K562 (cell line): ENCODE data around the gene E2F3. TPM values are rescaled to one million over a fixed set of nuclear protein-coding genes. Genes with fewer than 3 reads are reported as not detected.

Experiments
- ATAC-seq: fragments of 200-7000 bp; cut with Tn5 transposase; 3 replicates; pipeline ENCODE4 v1.9.1; 2020; ENCODE audit warnings: moderate library complexity
- BruUV-seq: library from RNA; stranded (reverse); fragments of 400-500 nt; replicated peaks from 2 replicates; lab custom pipeline; 2021; lab: Mats Ljungman, UMichigan
- CTCF ChIA-PET: fragments of 300-600 bp; formaldehyde crosslinking; extraction: SDS; loops from one replicate; lab custom pipeline; 2021; ENCODE audit warnings: low intra/inter-chr PET ratio; lab: Yijun Ruan, JAX
- POLR2A ChIA-PET: fragments of 300-600, 350-650 bp; sonication (Branson Sonifier 250); formaldehyde crosslinking; extraction: SDS; loops from one replicate; lab custom pipeline; 2021; ENCODE audit warnings: antibody characterized with exemption, inconsistent platforms; lab: Yijun Ruan, JAX
- DNase-seq, 4 experiments: peaks; one replicate each; pipeline versions ENCODE4 v3.0.0 to v3.0.0-alpha.2; 2011 to 2018; ENCODE audit warnings: low spot score in 3 of 4, mixed read lengths in 3 of 4; ENCODE audit errors: extremely low read depth in 1 of 4
- FAIRE-seq: peaks from 2 replicates; lab custom pipeline; 2011; peaks lifted over from hg19 to GRCh38; lab: Jason Lieb, UNC
- H2AFZ ChIP-seq: 2 replicates; pipeline ENCODE4 v1.6.0; 2011; ENCODE audit warnings: low read depth, low read length, control low read depth, inconsistent platforms
- H3K27ac ChIP-seq: fragments of 200-600 bp; 3 replicates; pipeline ENCODE4 v1.8.0; 2011; ENCODE audit warnings: low read depth, mild to moderate bottlenecking, control low read depth, inconsistent platforms, low read length, moderate library complexity, mixed read lengths; ENCODE audit errors: extremely low read depth
- H3K27me3 ChIP-seq, 2 experiments: fragments of 300-600 bp in 1 of 2; 2 replicates in 1 of 2; 3 replicates in 1 of 2; pipeline versions ENCODE4 v1.6.0 to v1.8.0; 2011; ENCODE audit warnings: inconsistent platforms in 2 of 2, low read length in 2 of 2, mild to moderate bottlenecking in 1 of 2, mixed read lengths in 1 of 2, moderate library complexity in 1 of 2; ENCODE audit not compliant: control insufficient read depth in 2 of 2, insufficient read depth in 2 of 2
- H3K36me3 ChIP-seq: fragments of 300-600 bp; 3 replicates; pipeline ENCODE4 v1.8.0; 2011; ENCODE audit warnings: mild to moderate bottlenecking, low read length, inconsistent platforms; ENCODE audit not compliant: control insufficient read depth, insufficient read depth
- H3K4me1 ChIP-seq, 2 experiments: fragments of 200-600 bp in 1 of 2; replicated peaks in 1 of 2; 2 replicates in 1 of 2; 3 replicates in 1 of 2; pipeline versions ENCODE4 v1.5.1 to v1.8.0; 2011; ENCODE audit warnings: inconsistent platforms in 2 of 2, low read length in 2 of 2, mild to moderate bottlenecking in 1 of 2, mixed read lengths in 1 of 2, moderate library complexity in 1 of 2; ENCODE audit not compliant: control insufficient read depth in 2 of 2, insufficient read depth in 2 of 2
- H3K4me2 ChIP-seq: 2 replicates; pipeline ENCODE4 v1.6.1; 2011; ENCODE audit warnings: low read length, control low read depth, inconsistent platforms, mixed read lengths; ENCODE audit not compliant: insufficient read depth
- H3K4me3 ChIP-seq: fragments of 200-600 bp; sonication (generic), shearing (Covaris generic); 2 replicates; pipeline ENCODE4 v1.5.1; 2016; ENCODE audit warnings: control low read depth, inconsistent platforms
- H3K79me2 ChIP-seq: fragments of 200-600 bp; 3 replicates; pipeline ENCODE4 v1.8.0; 2011; ENCODE audit warnings: low read length, inconsistent platforms; ENCODE audit not compliant: control insufficient read depth, insufficient read depth
- H3K9ac ChIP-seq, 2 experiments: 2 replicates each; pipeline versions ENCODE4 v1.6.0 to v1.6.1; 2011; ENCODE audit warnings: low read depth in 2 of 2, low read length in 2 of 2, control low read depth in 1 of 2, inconsistent platforms in 1 of 2, mild to moderate bottlenecking in 1 of 2, mixed read lengths in 1 of 2; ENCODE audit not compliant: insufficient read depth in 1 of 2
- H3K9me1 ChIP-seq: one replicate; pipeline ENCODE4 v1.6.0; 2011; ENCODE audit warnings: inconsistent platforms, mild to moderate bottlenecking, low read length, moderate library complexity; ENCODE audit not compliant: control insufficient read depth, insufficient read depth
- H3K9me3 ChIP-seq: replicated peaks from 2 replicates; pipeline ENCODE4 v1.5.1; 2011; ENCODE audit warnings: low read depth, low read length, inconsistent platforms; ENCODE audit not compliant: control insufficient read depth, insufficient read depth
- H4K20me1 ChIP-seq: replicated peaks from 2 replicates; pipeline ENCODE4 v1.6.1; 2011; ENCODE audit warnings: low read length, inconsistent platforms, mixed read lengths; ENCODE audit not compliant: control insufficient read depth, insufficient read depth
- HSF4 ChIP-seq: fragments of 250-450 bp; sonication (Bioruptor Pico); IDR thresholded peaks from 2 replicates; pipeline ENCODE4 v2.1.2; 2022; ENCODE audit warnings: mild to moderate bottlenecking, moderate library complexity, borderline replicate concordance
- KDM1A ChIP-seq, 2 experiments: fragments of 450-650 bp; IDR thresholded peaks; 2 replicates each; pipeline ENCODE4 v1.6.1; 2016; ENCODE audit warnings: mild to moderate bottlenecking in 2 of 2
- MAFG ChIP-seq: fragments of 450-650 bp; conservative IDR thresholded peaks from 2 replicates; pipeline ENCODE4 v1.6.1; 2016; ENCODE audit warnings: missing genetic modification characterization, missing compliant biosample characterization
- PRPF4 ChIP-seq: fragments of 200-400 bp; formaldehyde crosslinking; IDR thresholded peaks from one replicate; pipeline ENCODE4 v1.6.1; 2017; ENCODE audit warnings: low read length, low read depth, mild to moderate bottlenecking; ENCODE audit not compliant: insufficient read depth, poor library complexity, severe bottlenecking
- SRSF1 ChIP-seq: fragments of 200-400 bp; formaldehyde crosslinking; IDR thresholded peaks from 2 replicates; pipeline ENCODE4 v1.6.1; 2017; ENCODE audit warnings: mild to moderate bottlenecking, low read depth, low read length, moderate library complexity
- ZNF146 ChIP-seq: IDR thresholded peaks from one replicate; pipeline ENCODE4 v1.6.1; 2018; ENCODE audit warnings: missing compliant biosample characterization; ENCODE audit not compliant: unreplicated experiment
- ZNF75A ChIP-seq: fragments of 450-650 bp; formaldehyde crosslinking; IDR thresholded peaks from 2 replicates; pipeline ENCODE4 v1.4.0; 2020; ENCODE audit warnings: mild to moderate bottlenecking
- ZNF778 ChIP-seq: fragments of 450-650 bp; formaldehyde crosslinking; IDR thresholded peaks from 2 replicates; pipeline ENCODE4 v1.4.0; 2020; ENCODE audit warnings: mild to moderate bottlenecking, moderate library complexity
- WGBS: fragments of 100-300 bp; shearing (Covaris generic); methylation state at CpG from one replicate; pipeline ENCODE4 v1.1.6; 2016; ENCODE audit warnings: low coverage, mixed read lengths; ENCODE audit not compliant: insufficient coverage; ENCODE audit errors: missing lambda C conversion rate; 5-methylcytosine and 5-hydroxymethylcytosine counted together
- in situ Hi-C: fragments of 300-500 bp; cut with MboI; formaldehyde crosslinking; loops from 4 replicates; pipeline ENCODE4 v1.15.0; 2018; ENCODE audit warnings: inconsistent platforms, mixed read lengths
- intact Hi-C: fragments of 100-400 bp; cut with micrococcal nuclease; formaldehyde crosslinking; loops from 2 replicates; pipeline ENCODE4 v1.14.2; 2022
- polyA plus RNA-seq, 8 experiments: library from polyadenylated mRNA; depleted of rRNA in 4 of 8; stranded (reverse) in 5 of 8; unstranded in 3 of 8; fragments of >200 nt; fragmentation: Nextera tagmentation in 2 of 8; fragmentation: Illumina TruSeq in 1 of 8; extraction: Ambion mirVana in 2 of 8; extraction: Trizol in 1 of 8; gene quantifications; 2 replicates each; pipeline versions ENCODE4 v1.2.1 to v1.2.3, GENCODE V29; 2011 to 2014; ENCODE audit warnings: inconsistent platforms in 1 of 8, missing spikeins in 1 of 8
- total RNA-seq, 7 experiments: library from RNA; depleted of rRNA in 6 of 7; stranded (reverse); fragments of >200 nt in 6 of 7; fragmentation: Illumina TruSeq in 2 of 7; extraction: Trizol in 2 of 7; gene quantifications; 2 replicates each; pipeline versions ENCODE4 v1.2.1 to v1.2.3, GENCODE V29; 2011 to 2021; ENCODE audit warnings: low replicate concordance in 1 of 7

The E2F3 gene
- total and polyA plus RNA-seq, 9 of the 15 experiments (the other 6 are each of a cell fraction or from before 2014, with no cell fraction given), result 11.1 to 44.7 (median 27.2) TPM

DNA sequence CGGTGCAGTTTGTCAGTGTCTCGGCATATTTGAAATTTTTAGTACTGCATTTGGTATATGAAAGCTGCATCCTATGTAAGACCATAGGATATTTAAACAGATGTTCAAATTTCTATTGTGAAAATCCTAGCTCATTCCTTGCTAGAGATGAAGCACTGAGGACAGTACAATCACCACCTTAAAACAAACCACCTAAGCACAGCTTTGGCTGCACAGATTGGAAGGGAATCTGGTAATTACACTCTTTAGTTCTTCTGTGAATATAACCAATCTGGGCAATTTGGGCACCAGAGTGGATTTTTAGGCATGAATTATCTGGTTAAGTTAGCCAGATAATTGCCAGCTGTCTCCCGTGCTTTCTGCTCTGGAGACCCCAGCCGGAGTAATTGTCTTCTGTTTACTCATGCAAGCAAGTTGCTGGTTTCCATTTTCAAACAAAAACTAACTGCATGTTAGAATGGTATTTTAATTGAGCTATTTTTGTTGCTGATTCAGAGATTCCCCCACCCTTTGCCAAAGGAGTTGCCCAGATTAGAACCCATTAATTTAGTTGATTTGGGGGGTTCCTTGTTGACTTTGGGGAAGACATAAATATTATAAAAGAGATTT lies 36.9 kb downstream of the E2F3 start:
- Histone ChIP-seq H3K27ac (no peak overlapping the region), H3K36me3 (peaks cover 76% of the 10 kb centered on the region), H4K20me1 (no peaks in the 10 kb centered on the region), H3K9me1 (no peaks in the 10 kb centered on the region), H3K9me3 (no peaks in the 10 kb centered on the region), H2AFZ (no peak overlapping the region), H3K4me1 (peaks cover 0 to 7% of the 10 kb centered on the region in 2 experiments; a peak in 1 of 5 replicates), H3K79me2 (peaks cover 96% of the 10 kb centered on the region), H3K27me3 (no peaks in the 10 kb centered on the region), H3K9ac (no peak overlapping the region), H3K4me2 (no peak overlapping the region), H3K4me3 (no peak overlapping the region)
- CTCF ChIA-PET, result no interaction called here
- no TSS peak for BruUV-seq
- in situ Hi-C loops, result no loop called here
- peak; percentile 50 to 55 for TF ChIP-seq KDM1A (IDR thresholded peaks at IDR 0.05)
- no peak for TF ChIP-seq PRPF4
- no peak for TF ChIP-seq SRSF1
- TF ChIP-seq HSF4 (CRISPR knock-in tag), result no peak
- no peak for TF ChIP-seq ZNF778 (CRISPR knock-in tag)
- TF ChIP-seq ZNF146 (CRISPR knock-in tag), result no peak
- no peak for TF ChIP-seq MAFG (tag)
- TF ChIP-seq ZNF75A (CRISPR knock-in tag), result no peak
- WGBS, result 86% methylated on average over 4 of the region's 4 CpGs
- FAIRE-seq, result no peak
- POLR2A ChIA-PET, result interaction anchor here (0.6 to 1.8 kb wide), 7 partner anchors 10 to 97 kb away, joined by 3 to 8 read pairs (median 4); partner anchors contain the start of gene E2F3
- no peak for ATAC-seq
- intact Hi-C loops, result no loop called here
- DNase-seq, result no peak
